Measurements from ENCODE around the gene CBX3.
"Not testable (repeated sequence)": the region's sequence is repeated elsewhere in the genome, so short reads cannot be mapped to it uniquely, and the experiment has no call there.

CBX3 gene

DNA sequence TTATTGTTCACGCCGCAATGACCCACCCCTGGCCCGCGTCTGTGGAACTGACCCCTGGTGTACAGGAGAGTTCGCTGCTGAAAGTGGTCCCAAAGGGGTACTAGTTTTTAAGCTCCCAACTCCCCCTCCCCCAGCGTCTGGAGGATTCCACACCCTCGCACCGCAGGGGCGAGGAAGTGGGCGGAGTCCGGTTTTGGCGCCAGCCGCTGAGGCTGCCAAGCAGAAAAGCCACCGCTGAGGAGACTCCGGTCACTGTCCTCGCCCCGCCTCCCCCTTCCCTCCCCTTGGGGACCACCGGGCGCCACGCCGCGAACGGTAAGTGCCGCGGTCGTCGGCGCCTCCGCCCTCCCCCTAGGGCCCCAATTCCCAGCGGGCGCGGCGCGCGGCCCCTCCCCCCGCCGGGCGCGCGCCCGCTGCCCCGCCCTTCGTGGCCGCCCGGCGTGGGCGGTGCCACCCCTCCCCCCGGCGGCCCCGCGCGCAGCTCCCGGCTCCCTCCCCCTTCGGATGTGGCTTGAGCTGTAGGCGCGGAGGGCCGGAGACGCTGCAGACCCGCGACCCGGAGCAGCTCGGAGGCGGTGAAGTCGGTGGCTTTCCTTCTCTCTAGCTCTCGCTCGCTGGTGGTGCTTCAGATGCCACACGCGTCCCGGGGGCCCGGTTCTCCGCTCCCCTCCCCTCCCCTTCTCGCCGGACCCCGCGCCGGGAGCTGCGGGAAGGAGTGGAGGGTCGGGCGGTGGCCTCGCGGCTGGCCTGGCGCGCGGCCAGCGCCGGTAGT lies at the start of gene CBX3:
CBX3 (plus strand) TSS at position 499 of the 772 bp plus-strand sequence. CDS start 1,254 bp downstream, outside the sequence.
- Mint-ChIP-seq H3K4me3 (peak within 1 kb of the TSS; percentile 99 to 100), H3K27me3 (no peaks in the 10 kb centered on the region), H3K27ac (peak within 1 kb of the TSS; percentile 100), H3K9me3 (no peaks in the 10 kb centered on the region), H3K4me1 (peaks cover 56% of the 10 kb centered on the region)
- peak; percentile 77 for ATAC-seq
- peak; percentile 95 to 97 for DNase-seq

DNA sequence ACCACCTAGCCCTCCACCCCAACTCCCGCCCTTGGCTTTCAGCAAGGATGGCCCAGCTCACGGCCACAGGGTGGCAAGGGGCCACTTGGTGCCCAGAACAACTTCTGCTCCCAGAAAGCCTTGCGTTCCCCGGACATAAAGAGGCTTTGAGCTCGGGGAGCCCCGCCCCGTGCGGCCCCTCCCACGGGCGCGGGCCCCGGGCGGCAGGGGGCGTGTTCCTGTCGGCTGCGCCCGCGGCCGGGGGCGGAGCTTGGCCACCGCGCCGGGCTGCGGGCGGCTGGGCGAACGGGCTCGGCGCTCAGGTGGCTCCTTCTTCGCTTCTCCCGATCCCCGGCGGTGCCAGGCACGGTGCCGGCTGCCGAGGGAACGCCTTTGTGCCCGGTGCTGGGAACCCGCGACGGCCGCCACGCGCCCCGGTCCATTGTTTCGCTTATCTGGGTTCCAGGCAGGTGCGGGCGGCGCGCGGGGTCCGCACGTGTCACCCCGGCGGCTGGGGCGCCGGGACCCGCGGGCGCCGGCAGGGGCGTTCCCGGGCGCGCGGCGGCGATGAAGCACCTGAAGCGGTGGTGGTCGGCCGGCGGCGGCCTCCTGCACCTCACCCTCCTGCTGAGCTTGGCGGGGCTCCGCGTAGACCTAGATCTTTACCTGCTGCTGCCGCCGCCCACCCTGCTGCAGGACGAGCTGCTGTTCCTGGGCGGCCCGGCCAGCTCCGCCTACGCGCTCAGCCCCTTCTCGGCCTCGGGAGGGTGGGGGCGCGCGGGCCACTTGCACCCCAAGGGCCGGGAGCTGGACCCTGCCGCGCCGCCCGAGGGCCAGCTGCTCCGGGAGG lies 49.4 kb upstream of the CBX3 start, which contains the start of gene NFE2L3:
NFE2L3 (plus strand) TSS at position 246 of the 829 bp plus-strand sequence; CDS start at position 547, 301 bp downstream.
- peak; percentile 84 to 85 for DNase-seq
- Mint-ChIP-seq H3K4me3 (peak within 1 kb of the TSS; percentile 90 to 98), H3K27ac (peak within 1 kb of the TSS; percentile 95 to 97), H3K4me1 (peaks cover 52% of the 10 kb centered on the region), H3K27me3 (no peaks in the 10 kb centered on the region), H3K9me3 (no peaks in the 10 kb centered on the region)
- ATAC-seq, result peak; percentile 67

- H3K9me3 Mint-ChIP-seq, H3K27me3 Mint-ChIP-seq: not testable (repeated sequence)
- ATAC-seq, result peak; percentile 48
- DNase-seq, result peak; percentile 56 to 67
- Mint-ChIP-seq H3K4me3 (peak overlapping the region; percentile 90 to 98), H3K27ac (peak overlapping the region; percentile 95 to 96), H3K4me1 (peaks cover 58% of the 10 kb centered on the region)
Measured at GRCh38 chr7:26152782-26153240, 48.7 kb upstream of the CBX3 start.

DNA sequence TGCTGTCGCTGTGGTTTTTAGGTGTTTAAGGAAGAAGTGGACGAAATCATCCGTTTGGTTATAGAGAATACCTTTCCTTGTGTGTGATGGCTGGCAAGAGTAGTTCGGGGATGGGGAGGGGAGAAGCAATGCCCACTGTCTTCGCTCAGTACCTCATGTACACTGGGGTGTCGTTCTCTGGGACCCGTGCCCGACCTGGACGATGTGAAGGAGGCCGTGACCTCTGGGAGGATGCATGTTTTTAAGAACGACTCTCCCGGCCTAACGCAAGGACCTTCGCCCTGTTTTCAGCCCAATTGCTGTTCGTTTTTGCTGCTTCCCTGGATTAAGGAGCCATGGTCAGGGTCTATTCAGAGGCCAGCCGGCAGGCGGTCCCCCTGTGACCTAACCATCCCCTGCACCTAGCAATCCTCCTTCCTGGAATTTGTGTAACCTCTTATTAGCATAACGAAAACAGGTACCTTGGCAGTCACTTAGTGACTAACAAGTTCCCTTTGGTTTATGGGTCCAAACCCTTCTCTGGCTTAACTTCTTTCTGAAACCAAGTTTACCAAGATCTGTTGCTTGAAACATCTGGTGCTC lies 48.2 kb upstream of the CBX3 start:
- Mint-ChIP-seq H3K9me3 (no peaks in the 10 kb centered on the region), H3K4me3 (peak overlapping the region; percentile 90 to 98), H3K27me3 (no peaks in the 10 kb centered on the region), H3K4me1 (peaks cover 64% of the 10 kb centered on the region), H3K27ac (peak overlapping the region; percentile 95 to 96)
- DNase-seq (peak; percentile 32 to 57), ATAC-seq (peak; percentile 52)

- DNase-seq (peak in 1 of 2 donors; percentile 46), ATAC-seq (peak; percentile 34)
- peaks cover 71% of the 10 kb centered on the region for H3K4me1 Mint-ChIP-seq
- H3K27ac Mint-ChIP-seq, result peak overlapping the region; percentile 95 to 96
- H3K27me3 Mint-ChIP-seq, result no peaks in the 10 kb centered on the region
- H3K4me3 Mint-ChIP-seq, result peak overlapping the region; percentile 90 to 98
- no peaks in the 10 kb centered on the region for H3K9me3 Mint-ChIP-seq
Measured at GRCh38 chr7:26153823-26154783, 47.4 kb upstream of the CBX3 start.

DNA sequence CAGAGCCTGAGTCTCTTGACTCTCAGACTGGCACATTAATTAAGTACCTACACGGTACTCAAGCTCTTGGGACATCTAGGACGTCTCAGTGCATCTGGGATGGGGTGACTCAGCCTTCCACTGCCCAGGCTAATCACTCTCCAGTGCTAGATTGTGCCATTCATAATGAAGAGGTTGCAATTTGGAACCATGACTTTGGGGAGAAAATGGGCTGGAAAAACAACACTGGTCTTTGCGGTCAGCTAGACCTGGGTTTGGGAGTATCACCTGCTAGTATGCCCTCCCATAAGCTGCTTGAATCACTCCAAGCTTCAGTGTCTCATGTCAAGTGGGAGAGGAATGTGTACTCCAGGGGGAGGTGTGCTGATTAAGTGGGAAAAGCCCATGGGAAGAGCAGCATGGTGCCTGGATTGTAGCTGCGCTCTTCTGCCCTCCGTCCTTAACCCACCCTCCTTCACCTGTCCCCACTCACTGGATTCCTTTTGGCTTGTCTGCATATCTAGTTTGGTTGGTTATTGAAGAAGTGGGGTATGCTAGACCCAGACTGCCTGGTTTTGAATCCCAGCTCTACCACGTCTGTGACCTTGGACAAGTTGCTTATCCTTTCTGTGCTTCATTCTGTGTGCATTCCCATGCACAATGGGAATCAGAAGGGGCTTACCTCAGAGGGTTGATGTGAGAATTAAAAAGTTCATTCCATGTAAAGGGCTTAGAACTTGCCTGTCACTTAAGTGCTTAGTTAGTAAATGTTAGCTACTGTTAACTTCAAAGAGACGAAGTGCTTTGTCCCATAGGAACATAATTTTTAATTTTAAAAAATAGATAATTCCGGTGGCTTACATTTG lies 45.8 kb upstream of the CBX3 start:
- no peak for ATAC-seq
- no peak for DNase-seq
- Mint-ChIP-seq H3K27ac (peak overlapping the region; percentile 48 to 84), H3K9me3 (no peaks in the 10 kb centered on the region), H3K27me3 (no peaks in the 10 kb centered on the region), H3K4me1 (peaks cover 84% of the 10 kb centered on the region), H3K4me3 (peak overlapping the region; percentile 90 to 98)

DNA sequence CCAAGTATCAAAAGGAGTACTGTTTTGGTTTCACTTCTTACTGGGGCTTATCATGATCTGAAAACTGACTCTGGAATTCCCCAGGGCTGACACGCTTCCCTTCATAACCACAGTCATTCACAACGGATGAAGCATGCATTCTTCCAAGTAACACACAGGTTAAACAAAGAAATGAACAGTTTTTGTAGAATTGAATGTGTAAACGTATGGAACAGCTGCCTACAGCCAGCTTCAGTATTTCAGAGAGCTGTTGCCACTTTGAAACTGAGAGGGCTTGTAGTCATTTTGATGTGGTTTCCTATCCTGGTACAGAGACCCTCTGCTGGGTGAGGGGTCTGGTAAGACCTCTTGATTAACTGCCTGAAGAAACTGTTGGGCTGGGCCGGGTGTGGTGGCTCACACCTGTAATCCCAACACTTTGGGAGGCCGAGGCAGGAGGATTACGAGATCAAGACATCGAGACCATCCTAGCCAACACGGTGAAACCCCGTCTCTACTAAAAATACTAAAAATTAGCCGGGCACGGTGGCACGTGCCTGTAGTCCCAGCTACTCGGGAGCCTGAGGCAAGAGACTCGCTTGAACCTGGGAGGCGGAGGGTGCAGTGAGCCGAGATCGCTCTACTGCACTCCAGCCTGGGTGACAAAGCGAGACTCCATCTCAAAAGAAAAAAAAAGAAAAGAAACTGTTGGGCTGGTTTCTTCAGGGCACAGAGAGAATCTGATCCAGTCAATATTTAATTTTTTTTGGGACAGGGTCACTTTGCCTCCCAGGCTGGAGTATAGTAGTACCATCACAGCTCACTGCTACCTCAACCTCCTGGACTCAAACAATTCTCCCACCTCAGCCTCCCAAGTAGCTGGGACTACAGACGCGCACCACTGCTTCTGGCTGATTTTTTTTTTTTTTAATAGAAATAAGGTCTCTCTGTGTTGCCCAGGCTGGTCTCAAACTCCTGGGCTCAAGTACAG lies 44.8 kb upstream of the CBX3 start:
- no peaks in the 10 kb centered on the region for H3K27me3 Mint-ChIP-seq
- DNase-seq (peak in 1 of 2 donors; percentile 71), ATAC-seq (peak; percentile 58)
- H3K4me3 Mint-ChIP-seq, result peak overlapping the region; percentile 90 to 98
- no peaks in the 10 kb centered on the region for H3K9me3 Mint-ChIP-seq
- H3K4me1 Mint-ChIP-seq, result peaks cover 84% of the 10 kb centered on the region
- H3K27ac Mint-ChIP-seq, result peak overlapping the region; percentile 84 to 88

- Mint-ChIP-seq H3K27me3 (no peaks in the 10 kb centered on the region), H3K4me3 (peak overlapping the region; percentile 32 to 90), H3K9me3 (no peaks in the 10 kb centered on the region), H3K4me1 (peaks cover 90% of the 10 kb centered on the region), H3K27ac (peak overlapping the region; percentile 53 to 88)
- no peak for ATAC-seq
- no peak for DNase-seq
Measured at GRCh38 chr7:26157520-26158105, 43.9 kb upstream of the CBX3 start.

DNA sequence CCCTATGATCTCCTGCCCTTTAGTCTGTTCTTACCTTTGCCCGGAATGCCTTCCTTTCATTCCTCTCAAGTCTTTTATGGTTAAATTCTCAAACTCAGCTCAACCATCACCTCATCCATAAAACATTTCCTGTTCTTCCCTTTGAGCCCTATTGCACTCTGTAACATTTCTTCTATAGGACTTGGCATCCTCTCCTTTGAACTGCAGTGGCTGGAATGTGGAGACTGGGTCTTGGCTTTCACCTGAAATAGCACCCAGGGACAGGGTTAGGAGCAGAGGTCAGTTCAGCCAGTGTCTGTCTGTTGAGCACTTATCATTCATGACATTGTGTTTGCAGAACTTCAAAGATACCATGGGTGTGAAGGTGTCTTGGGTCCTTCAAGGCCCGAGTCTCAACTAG lies 42.3 kb upstream of the CBX3 start:
- Mint-ChIP-seq H3K27me3 (no peaks in the 10 kb centered on the region), H3K4me1 (peaks cover 97% of the 10 kb centered on the region), H3K27ac (no peak overlapping the region), H3K9me3 (no peaks in the 10 kb centered on the region), H3K4me3 (peak overlapping the region; percentile 0 to 56)
- no peak for ATAC-seq
- no peak for DNase-seq

- Mint-ChIP-seq H3K27me3 (no peaks in the 10 kb centered on the region), H3K27ac (peak overlapping the region in 1 of 2 donors; percentile 90), H3K4me1 (peaks cover 88% of the 10 kb centered on the region), H3K4me3 (no peak overlapping the region), H3K9me3 (no peaks in the 10 kb centered on the region)
- DNase-seq, result no peak
- no peak for ATAC-seq
Measured at GRCh38 chr7:26160896-26161295, 40.6 kb upstream of the CBX3 start.

- H3K27ac Mint-ChIP-seq, result no peak overlapping the region
- DNase-seq (no peak), ATAC-seq (no peak)
- H3K9me3 Mint-ChIP-seq, result no peaks in the 10 kb centered on the region
- no peak overlapping the region for H3K4me3 Mint-ChIP-seq
- peaks cover 88% of the 10 kb centered on the region for H3K4me1 Mint-ChIP-seq
- H3K27me3 Mint-ChIP-seq, result no peaks in the 10 kb centered on the region
Measured at GRCh38 chr7:26162431-26162830, 39.1 kb upstream of the CBX3 start.

GRCh38 chr7:26163804-26164203 lies 37.7 kb upstream of the CBX3 start:
- H3K27me3 Mint-ChIP-seq, ATAC-seq, H3K27ac Mint-ChIP-seq, H3K9me3 Mint-ChIP-seq, H3K4me3 Mint-ChIP-seq, DNase-seq: not testable (repeated sequence)
- H3K4me1 Mint-ChIP-seq, result peaks cover 77% of the 10 kb centered on the region

Measured in stimulated activated naive CD8-positive, alpha-beta T cell treated with anti-CD3 and anti-CD28 coated beads, Interleukin-15, amount 100 ng/mL, for 72 hours (primary cell).